Measurements from ENCODE around the gene CEP131. TPM values are rescaled to one million over a fixed set of nuclear protein-coding genes. Genes with fewer than 3 reads are reported as not detected.

Gene CEP131
- total RNA-seq, 1 donor from 2014 or later, result 26.2 TPM

DNA sequence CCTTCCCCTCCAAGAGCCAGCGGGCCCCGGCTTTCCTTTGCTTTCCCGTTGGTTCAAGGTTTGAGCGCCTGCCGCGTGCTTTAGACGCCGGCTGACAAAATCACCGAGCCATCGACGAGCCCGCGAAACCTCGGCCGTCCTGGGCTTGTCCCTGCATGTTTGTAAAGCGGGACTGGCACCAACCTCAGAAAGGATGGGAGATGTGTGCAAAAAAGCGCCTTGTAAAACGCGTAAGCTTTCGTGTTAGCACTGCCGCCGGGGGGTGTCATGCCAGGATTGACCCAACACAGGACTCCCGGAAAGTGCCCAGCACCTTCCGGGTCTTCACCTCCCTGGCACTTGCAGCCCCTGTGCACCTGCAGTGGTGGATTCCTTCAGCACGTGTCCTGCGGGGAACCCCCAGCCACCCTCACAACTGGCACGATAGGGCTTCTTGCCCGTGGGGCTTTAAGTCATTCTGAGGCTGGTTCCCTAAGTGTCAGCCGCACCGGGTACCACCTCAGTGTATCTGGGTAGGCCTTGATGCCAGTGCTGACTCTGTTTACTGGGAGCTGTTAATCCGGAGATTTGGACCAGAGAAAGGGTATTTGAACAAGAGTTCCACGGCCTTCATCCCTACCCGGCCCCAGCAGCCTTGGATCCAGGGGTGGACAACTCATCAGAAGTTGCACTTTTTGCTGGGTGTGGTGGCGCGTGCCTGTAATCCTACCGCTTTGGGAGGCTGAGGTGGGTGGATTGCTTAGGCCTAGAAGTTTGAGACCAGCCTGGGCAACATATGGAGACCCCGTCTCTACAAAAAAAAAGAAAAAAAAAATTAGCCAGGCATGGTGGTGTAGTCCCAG lies 17.2 kb upstream of the CEP131 start:
- Histone ChIP-seq H3K4me3 (ENCODE audit: low read depth, low read length) (peak overlapping the region; percentile 70), H3K36me3 (ENCODE audit: control insufficient read depth, insufficient read depth, low read length) (no peaks in the 10 kb centered on the region), H3K27me3 (ENCODE audit: control insufficient read depth, insufficient read depth, low read length) (no peaks in the 10 kb centered on the region)
- no peak for DNase-seq (ENCODE audit: low read depth)
- TF ChIP-seq, protein P1, sequence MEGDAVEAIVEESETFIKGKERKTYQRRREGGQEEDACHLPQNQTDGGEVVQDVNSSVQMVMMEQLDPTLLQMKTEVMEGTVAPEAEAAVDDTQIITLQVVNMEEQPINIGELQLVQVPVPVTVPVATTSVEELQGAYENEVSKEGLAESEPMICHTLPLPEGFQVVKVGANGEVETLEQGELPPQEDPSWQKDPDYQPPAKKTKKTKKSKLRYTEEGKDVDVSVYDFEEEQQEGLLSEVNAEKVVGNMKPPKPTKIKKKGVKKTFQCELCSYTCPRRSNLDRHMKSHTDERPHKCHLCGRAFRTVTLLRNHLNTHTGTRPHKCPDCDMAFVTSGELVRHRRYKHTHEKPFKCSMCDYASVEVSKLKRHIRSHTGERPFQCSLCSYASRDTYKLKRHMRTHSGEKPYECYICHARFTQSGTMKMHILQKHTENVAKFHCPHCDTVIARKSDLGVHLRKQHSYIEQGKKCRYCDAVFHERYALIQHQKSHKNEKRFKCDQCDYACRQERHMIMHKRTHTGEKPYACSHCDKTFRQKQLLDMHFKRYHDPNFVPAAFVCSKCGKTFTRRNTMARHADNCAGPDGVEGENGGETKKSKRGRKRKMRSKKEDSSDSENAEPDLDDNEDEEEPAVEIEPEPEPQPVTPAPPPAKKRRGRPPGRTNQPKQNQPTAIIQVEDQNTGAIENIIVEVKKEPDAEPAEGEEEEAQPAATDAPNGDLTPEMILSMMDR (IDR thresholded peaks at IDR 0.05; ENCODE audit: insufficient read depth, low read length, poor library complexity, severe bottlenecking), result no peak

DNA sequence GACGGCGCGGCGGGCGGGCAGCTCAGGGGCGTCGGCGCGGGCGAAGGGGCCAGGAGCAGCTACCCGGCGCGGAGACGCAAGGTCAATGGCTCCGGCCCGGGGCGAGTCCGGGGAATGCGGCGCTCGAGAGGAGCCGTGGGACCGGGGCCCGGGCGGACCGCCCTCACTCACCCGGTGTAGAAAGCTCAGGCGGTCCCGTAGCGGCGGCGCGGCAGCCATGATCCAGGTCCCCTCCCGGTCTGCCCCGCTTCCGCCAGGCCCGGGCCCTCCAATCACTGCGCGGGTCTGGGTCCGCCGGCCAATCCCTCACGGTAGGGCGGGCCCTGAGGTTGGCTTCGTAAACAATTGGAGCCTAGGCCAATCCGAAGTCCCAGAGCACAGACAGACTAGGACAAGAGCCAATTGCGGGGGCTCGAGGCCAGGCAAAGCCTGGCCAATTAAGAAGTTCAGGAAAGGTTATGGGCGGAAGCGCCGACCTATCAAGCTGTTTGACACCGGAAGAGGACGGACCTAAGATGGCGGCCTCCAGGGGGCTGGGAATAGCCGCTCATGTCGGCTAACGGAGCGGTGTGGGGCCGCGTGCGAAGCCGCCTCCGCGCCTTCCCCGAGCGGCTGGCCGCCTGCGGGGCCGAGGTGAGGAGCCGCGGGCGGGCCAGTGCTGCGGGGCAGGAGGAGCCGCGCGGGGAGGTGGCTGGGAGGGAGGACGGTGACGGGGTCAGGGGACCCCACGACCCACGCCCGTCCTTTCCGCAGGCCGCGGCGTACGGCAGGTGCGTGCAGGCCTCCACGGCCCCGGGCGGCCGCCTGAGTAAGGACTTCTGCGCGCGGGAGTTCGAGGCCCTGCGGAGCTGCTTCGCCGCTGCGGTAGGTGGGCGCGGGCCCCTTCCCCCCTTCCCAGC lies 16.3 kb upstream of the CEP131 start, which contains the start of the genes NDUFAF8 and TEPSIN:
TSS of gene NDUFAF8 (plus strand) at position 504 of the 899 bp plus-strand sequence. CDS start at position 550, 46 bp downstream.
TSS of gene TEPSIN (minus strand) at position 241 of the 899 bp plus-strand sequence. CDS start at position 219, 22 bp downstream.
- H3K4me3 ChIP-seq (ENCODE audit: low read depth, low read length), result peak within 1 kb of the TSS; percentile 89
- TF ChIP-seq, protein P1 (IDR thresholded peaks at IDR 0.05; ENCODE audit: insufficient read depth, low read length, poor library complexity, severe bottlenecking), result no peak
- peak; percentile 98 for DNase-seq (ENCODE audit: low read depth)
- H3K36me3 ChIP-seq (ENCODE audit: control insufficient read depth, insufficient read depth, low read length), result no peaks in the 10 kb centered on the region
- no peaks in the 10 kb centered on the region for H3K27me3 ChIP-seq (ENCODE audit: control insufficient read depth, insufficient read depth, low read length)

DNA sequence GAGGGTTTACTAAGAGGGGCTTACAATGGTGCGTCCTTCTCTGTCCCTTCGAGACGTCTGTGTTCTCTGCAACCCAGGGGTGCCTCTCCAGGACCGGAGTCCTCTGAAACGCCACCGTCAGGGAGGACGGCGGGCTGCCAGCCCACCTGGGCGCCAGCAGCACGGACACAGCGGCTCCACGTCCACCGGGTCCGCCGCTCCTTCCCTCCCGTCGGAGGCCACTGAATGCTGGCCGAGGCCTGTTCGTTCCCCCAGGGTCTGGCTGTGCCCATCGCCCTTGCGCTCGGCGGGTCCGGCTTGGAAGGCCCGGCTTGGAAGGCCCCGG lies 15.7 kb upstream of the CEP131 start:
- no peak for DNase-seq (ENCODE audit: low read depth)
- Histone ChIP-seq H3K36me3 (ENCODE audit: control insufficient read depth, insufficient read depth, low read length) (no peaks in the 10 kb centered on the region), H3K4me3 (ENCODE audit: low read depth, low read length) (peak overlapping the region; percentile 89), H3K27me3 (ENCODE audit: control insufficient read depth, insufficient read depth, low read length) (no peaks in the 10 kb centered on the region)
- TF ChIP-seq, protein P1 (IDR thresholded peaks at IDR 0.05; ENCODE audit: insufficient read depth, low read length, poor library complexity, severe bottlenecking), result no peak

DNA sequence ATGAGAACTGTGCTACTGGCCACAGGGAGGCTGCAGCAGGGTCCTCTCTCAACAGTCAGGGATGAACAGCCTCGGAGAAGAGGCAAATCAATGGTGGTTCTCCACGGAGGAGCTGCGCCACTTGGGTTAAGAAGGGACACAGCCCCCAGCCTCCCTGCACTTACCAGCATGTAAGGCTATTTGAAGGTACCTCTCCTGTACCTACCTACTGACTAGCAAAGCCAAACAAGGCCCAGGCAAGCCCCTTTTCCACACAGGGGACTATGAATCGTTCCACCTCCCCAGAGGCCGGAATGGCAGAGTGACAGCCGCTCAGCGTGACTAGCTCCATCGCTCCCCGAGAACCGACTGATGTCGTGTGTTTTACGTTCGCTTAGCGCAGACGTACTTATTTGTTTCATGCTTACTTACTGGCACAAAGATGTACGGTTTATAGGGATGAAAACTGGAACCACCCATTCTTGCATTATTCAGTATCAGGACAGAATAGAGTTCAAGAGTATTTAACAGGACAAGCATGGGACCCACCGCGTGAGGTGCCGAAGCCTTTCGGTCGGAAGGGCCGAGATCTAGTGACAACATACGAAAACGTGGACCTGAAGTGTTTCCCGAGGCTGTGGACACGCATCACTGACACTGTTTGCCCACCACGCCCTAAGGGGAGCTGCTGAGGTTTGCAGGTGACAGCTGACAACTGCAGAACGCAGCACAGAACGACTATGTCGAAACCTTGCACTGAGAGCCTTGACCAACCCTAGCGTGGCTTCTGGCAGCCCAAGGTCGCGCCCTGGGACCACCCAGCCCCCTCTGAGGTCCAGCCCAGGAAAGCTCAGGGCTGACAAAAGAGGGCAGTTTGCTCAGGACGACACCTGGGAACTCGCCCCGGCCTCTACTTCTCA lies 15.1 kb upstream of the CEP131 start:
- TF ChIP-seq, protein P1 (IDR thresholded peaks at IDR 0.05; ENCODE audit: insufficient read depth, low read length, poor library complexity, severe bottlenecking), result no peak
- Histone ChIP-seq H3K27me3 (ENCODE audit: control insufficient read depth, insufficient read depth, low read length) (no peaks in the 10 kb centered on the region), H3K4me3 (ENCODE audit: low read depth, low read length) (peak overlapping the region; percentile 89), H3K36me3 (ENCODE audit: control insufficient read depth, insufficient read depth, low read length) (no peaks in the 10 kb centered on the region)
- no peak for DNase-seq (ENCODE audit: low read depth)

DNA sequence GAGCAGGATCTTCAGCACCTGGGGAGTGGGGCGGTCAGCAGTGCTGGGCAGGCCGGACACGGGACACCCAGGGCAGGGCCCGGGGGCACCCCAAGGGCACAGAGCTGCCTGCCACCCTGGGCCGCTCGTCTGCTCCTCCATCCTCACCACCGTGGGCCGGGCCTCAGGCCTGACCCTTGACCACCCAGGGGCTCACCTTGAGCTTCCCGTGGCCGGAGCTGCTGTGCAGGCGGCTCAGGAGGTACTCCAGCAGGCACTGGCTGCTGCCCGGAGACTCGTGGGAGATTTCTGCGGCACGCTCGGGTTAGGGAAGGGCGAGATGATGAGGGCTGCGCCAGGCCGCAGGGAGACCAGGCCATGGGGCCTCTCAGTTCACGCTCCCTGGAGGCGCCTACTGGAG lies 14.0 kb upstream of the CEP131 start:
- no peak overlapping the region for H3K4me3 ChIP-seq (ENCODE audit: low read depth, low read length)
- TF ChIP-seq, protein P1 (IDR thresholded peaks at IDR 0.05; ENCODE audit: insufficient read depth, low read length, poor library complexity, severe bottlenecking), result no peak
- H3K27me3 ChIP-seq (ENCODE audit: control insufficient read depth, insufficient read depth, low read length), result no peaks in the 10 kb centered on the region
- no peaks in the 10 kb centered on the region for H3K36me3 ChIP-seq (ENCODE audit: control insufficient read depth, insufficient read depth, low read length)
- no peak for DNase-seq (ENCODE audit: low read depth)
